Endothelial cell of umbilical vein (primary cell): ENCODE measurements around the gene MCRIP2.

Source experiments
- CTCF ChIP-seq, 2 donors: IDR thresholded peaks; 1 replicate in 1 of 2; 2 replicates in 1 of 2; pipeline ENCODE4 v1.5.1; 2011; ENCODE audit warnings: low read length in 2 of 2, mild to moderate bottlenecking in 2 of 2, moderate library complexity in 2 of 2, control low read depth in 1 of 2, inconsistent platforms in 1 of 2, low read depth in 1 of 2; ENCODE audit not compliant: insufficient read depth in 1 of 2; ENCODE audit errors: extremely low read depth in 1 of 2
- EZH2 ChIP-seq: IDR thresholded peaks from 2 replicates; pipeline ENCODE4 v1.6.1; 2012; ENCODE audit warnings: borderline replicate concordance, low read depth, mild to moderate bottlenecking, moderate library complexity, low read length, inconsistent platforms; ENCODE audit not compliant: severe bottlenecking
- FOS ChIP-seq: IDR thresholded peaks from 2 replicates; pipeline ENCODE4 v1.6.1; 2011; ENCODE audit warnings: mild to moderate bottlenecking, low read length, moderate library complexity, borderline replicate concordance; ENCODE audit not compliant: insufficient read depth
- GATA2 ChIP-seq: IDR thresholded peaks from 2 replicates; pipeline ENCODE4 v1.7.0; 2011; ENCODE audit warnings: low read depth, mild to moderate bottlenecking, moderate library complexity, mixed read lengths, low read length; ENCODE audit not compliant: insufficient read length, insufficient read depth
- JUN ChIP-seq: IDR thresholded peaks from 2 replicates; pipeline ENCODE4 v1.6.1; 2011; ENCODE audit warnings: borderline replicate concordance, low read depth; ENCODE audit not compliant: insufficient read length, insufficient read depth
- MAX ChIP-seq: IDR thresholded peaks from 2 replicates; pipeline ENCODE4 v1.6.1; 2011; ENCODE audit not compliant: insufficient read depth, insufficient read length
- MYC ChIP-seq: IDR thresholded peaks from one replicate; pipeline ENCODE4 v1.6.1; 2011; ENCODE audit warnings: mild to moderate bottlenecking, low read depth, low read length
- POLR2A ChIP-seq: IDR thresholded peaks from 2 replicates; pipeline ENCODE4 v1.6.1; 2012; ENCODE audit warnings: low read depth, mild to moderate bottlenecking, control low read depth, low read length
- POLR2AphosphoS5 ChIP-seq: IDR thresholded peaks from 2 replicates; pipeline ENCODE4 v1.6.1; 2012; ENCODE audit warnings: low read depth, mild to moderate bottlenecking, control low read depth, low read length, moderate library complexity; ENCODE audit not compliant: insufficient read depth

- TF ChIP-seq CTCF (IDR thresholded peaks at IDR 0.05; ENCODE audit: extremely low read depth in 1 of 2, insufficient read depth in 1 of 2, low read depth in 1 of 2, low read length in 2 of 2) = no peak
- TF ChIP-seq EZH2 = no peak
- TF ChIP-seq POLR2AphosphoS5 = no peak
- TF ChIP-seq POLR2A = no peak
- TF ChIP-seq MYC = no peak
- TF ChIP-seq JUN = no peak
- no peak for TF ChIP-seq MAX
- no peak for TF ChIP-seq FOS
- no peak for TF ChIP-seq GATA2
Measured at GRCh38 chr16:673399-673991, 31.9 kb downstream of the MCRIP2 start.
